HEK293 (cell line): Measurements from ENCODE around the gene CENPB.

Experiments
- BCL11A ChIP-seq: fragments of 450-650 bp; formaldehyde crosslinking; IDR thresholded peaks from 2 replicates; pipeline ENCODE4 v1.5.1; 2016; ENCODE audit warnings: low read depth, missing biosample characterization, missing genetic modification characterization
- GLIS2 ChIP-seq: fragments of 450-650 bp; formaldehyde crosslinking; IDR thresholded peaks from 2 replicates; pipeline ENCODE4 v1.5.1; 2016; ENCODE audit warnings: missing biosample characterization, missing genetic modification characterization
- KLF1 ChIP-seq: fragments of 450-650 bp; formaldehyde crosslinking; IDR thresholded peaks from 2 replicates; pipeline ENCODE4 v1.5.1; 2016; ENCODE audit warnings: missing biosample characterization, missing genetic modification characterization
- KLF9 ChIP-seq: fragments of 450-650 bp; formaldehyde crosslinking; IDR thresholded peaks from 2 replicates; pipeline ENCODE4 v1.5.1; 2016; ENCODE audit warnings: missing biosample characterization, missing genetic modification characterization, low read depth
- MZF1 ChIP-seq: fragments of 450-650 bp; formaldehyde crosslinking; IDR thresholded peaks from 2 replicates; pipeline ENCODE4 v1.5.1; 2017; ENCODE audit warnings: missing biosample characterization, missing genetic modification characterization, borderline replicate concordance
- SCRT2 ChIP-seq: fragments of 450-650 bp; formaldehyde crosslinking; IDR thresholded peaks from 2 replicates; pipeline ENCODE4 v1.5.1; 2016; ENCODE audit warnings: missing biosample characterization, missing genetic modification characterization
- SP2 ChIP-seq: fragments of 450-650 bp; formaldehyde crosslinking; IDR thresholded peaks from 2 replicates; pipeline ENCODE4 v1.5.1; 2016; ENCODE audit warnings: missing biosample characterization, missing genetic modification characterization
- YY1 ChIP-seq: fragments of 450-650 bp; formaldehyde crosslinking; IDR thresholded peaks from 2 replicates; pipeline ENCODE4 v1.5.1; 2018; ENCODE audit warnings: missing biosample characterization, missing genetic modification characterization
- ZBTB17 ChIP-seq: fragments of 450-650 bp; formaldehyde crosslinking; IDR thresholded peaks from 2 replicates; pipeline ENCODE4 v1.5.1; 2016; ENCODE audit warnings: missing biosample characterization, missing genetic modification characterization
- ZFP37 ChIP-seq: fragments of 450-650 bp; formaldehyde crosslinking; IDR thresholded peaks from 2 replicates; pipeline ENCODE4 v1.5.1; 2016; ENCODE audit warnings: missing biosample characterization, missing genetic modification characterization
- ZFP69B ChIP-seq: fragments of 450-650 bp; formaldehyde crosslinking; IDR thresholded peaks from 2 replicates; pipeline ENCODE4 v1.5.1; 2016; ENCODE audit warnings: missing biosample characterization, missing genetic modification characterization
- ZIC2 ChIP-seq: fragments of 450-650 bp; formaldehyde crosslinking; IDR thresholded peaks from 2 replicates; pipeline ENCODE4 v1.5.1; 2016; ENCODE audit warnings: missing biosample characterization, missing genetic modification characterization
- ZNF148 ChIP-seq: fragments of 450-650 bp; formaldehyde crosslinking; IDR thresholded peaks from 2 replicates; pipeline ENCODE4 v1.5.0; 2017; ENCODE audit warnings: missing biosample characterization, missing genetic modification characterization, borderline replicate concordance
- ZNF16 ChIP-seq: fragments of 450-650 bp; formaldehyde crosslinking; IDR thresholded peaks from 2 replicates; pipeline ENCODE4 v1.5.1; 2016; ENCODE audit warnings: low read depth, missing biosample characterization, missing genetic modification characterization
- ZNF18 ChIP-seq: fragments of 450-650 bp; formaldehyde crosslinking; IDR thresholded peaks from 2 replicates; pipeline ENCODE4 v1.5.1; 2016; ENCODE audit warnings: missing biosample characterization, missing genetic modification characterization
- ZNF23 ChIP-seq: fragments of 450-650 bp; formaldehyde crosslinking; IDR thresholded peaks from 2 replicates; pipeline ENCODE4 v1.5.1; 2016; ENCODE audit warnings: missing biosample characterization, missing genetic modification characterization, borderline replicate concordance
- ZNF391 ChIP-seq: fragments of 450-650 bp; formaldehyde crosslinking; IDR thresholded peaks from 2 replicates; pipeline ENCODE4 v1.5.1; 2016; ENCODE audit warnings: low read depth, missing biosample characterization, missing genetic modification characterization, borderline replicate concordance
- ZNF394 ChIP-seq: fragments of 450-650 bp; formaldehyde crosslinking; IDR thresholded peaks from 2 replicates; pipeline ENCODE4 v1.5.1; 2016; ENCODE audit warnings: missing biosample characterization, missing genetic modification characterization, mild to moderate bottlenecking, moderate library complexity, borderline replicate concordance
- ZNF398 ChIP-seq: fragments of 450-650 bp; formaldehyde crosslinking; IDR thresholded peaks from 2 replicates; pipeline ENCODE4 v1.5.1; 2017; ENCODE audit warnings: missing biosample characterization, missing genetic modification characterization
- ZNF423 ChIP-seq: fragments of 450-650 bp; formaldehyde crosslinking; IDR thresholded peaks from 2 replicates; pipeline ENCODE4 v1.5.1; 2016; ENCODE audit warnings: missing biosample characterization, missing genetic modification characterization
- ZNF561 ChIP-seq: fragments of 450-650 bp; IDR thresholded peaks from 2 replicates; pipeline ENCODE4 v1.5.1; 2018; ENCODE audit warnings: missing biosample characterization, missing genetic modification characterization, borderline replicate concordance
- ZNF645 ChIP-seq: fragments of 450-650 bp; formaldehyde crosslinking; IDR thresholded peaks from 2 replicates; pipeline ENCODE4; 2016; ENCODE audit warnings: missing biosample characterization, missing genetic modification characterization
- ZNF692 ChIP-seq: fragments of 450-650 bp; formaldehyde crosslinking; IDR thresholded peaks from 2 replicates; pipeline ENCODE4 v1.5.1; 2016; ENCODE audit warnings: missing biosample characterization, missing genetic modification characterization
- ZNF701 ChIP-seq: fragments of 450-650 bp; formaldehyde crosslinking; IDR thresholded peaks from 2 replicates; pipeline ENCODE4 v1.5.1; 2016; ENCODE audit warnings: missing biosample characterization, missing genetic modification characterization
- ZNF76 ChIP-seq: fragments of 450-650 bp; formaldehyde crosslinking; IDR thresholded peaks from 2 replicates; pipeline ENCODE4; 2016; ENCODE audit warnings: low read depth, missing biosample characterization, missing genetic modification characterization, borderline replicate concordance
- ZSCAN18 ChIP-seq: fragments of 450-650 bp; formaldehyde crosslinking; IDR thresholded peaks from 2 replicates; pipeline ENCODE4 v1.5.1; 2016; ENCODE audit warnings: missing biosample characterization, missing genetic modification characterization
- ZXDB ChIP-seq: fragments of 450-650 bp; formaldehyde crosslinking; IDR thresholded peaks from 2 replicates; pipeline ENCODE4 v1.5.1; 2016; ENCODE audit warnings: missing biosample characterization, missing genetic modification characterization

CENPB gene

GRCh38 chr20:3811467-3812258 is 25.1 kb upstream of the CENPB start (continued):
- TF ChIP-seq ZNF18 (tag by site-specific recombination) (peak; percentile 74; the same call in 1 of the 2 replicates), ZNF561 (tag by site-specific recombination) (peak; percentile 94; the same call in 1 of the 2 replicates), ZBTB17 (tag by site-specific recombination) (peak; percentile 98), KLF1 (peak; percentile 99), SP2 (peak; percentile 80), ZNF692 (tag by site-specific recombination) (peak; percentile 98), ZNF391 (tag by site-specific recombination) (peak; percentile 94; the same call in 1 of the 2 replicates), KLF9 (tag by site-specific recombination) (peak; percentile 69; the same call in 1 of the 2 replicates), ZNF394 (peak; percentile 84; the same call in 1 of the 2 replicates), ZNF423 (tag by site-specific recombination) (peak; percentile 82), ZNF398 (tag by site-specific recombination) (peak; percentile 94), ZXDB (tag by site-specific recombination) (peak; percentile 97), ZNF645 (no peak), ZSCAN18 (no peak), ZNF701 (tag by site-specific recombination) (no peak), BCL11A (tag by site-specific recombination) (peak; percentile 91; the same call in 1 of the 2 replicates), ZFP37 (tag by site-specific recombination) (peak; percentile 85; the same call in 1 of the 2 replicates), ZNF23 (tag by site-specific recombination) (no peak), MZF1 (tag by site-specific recombination) (no peak), ZFP69B (peak; percentile 97), ZIC2 (peak; percentile 97), YY1 (tag by site-specific recombination) (no peak), ZNF148 (no peak), ZNF76 (peak; percentile 88), GLIS2 (tag by site-specific recombination) (peak; percentile 100), SCRT2 (0 out of 2 replicates have a peak, but pooled peaks have one; percentile 36), ZNF16 (tag by site-specific recombination) (no peak)
